COLO668 (cell line): ENCODE measurements around the gene CHSY3.

Experiments
- DNase-seq: peaks from one replicate; lab custom pipeline; 2025; ENCODE audit not compliant: unreplicated experiment; lab: John Stamatoyannopoulos, UW

Gene CHSY3

DNA sequence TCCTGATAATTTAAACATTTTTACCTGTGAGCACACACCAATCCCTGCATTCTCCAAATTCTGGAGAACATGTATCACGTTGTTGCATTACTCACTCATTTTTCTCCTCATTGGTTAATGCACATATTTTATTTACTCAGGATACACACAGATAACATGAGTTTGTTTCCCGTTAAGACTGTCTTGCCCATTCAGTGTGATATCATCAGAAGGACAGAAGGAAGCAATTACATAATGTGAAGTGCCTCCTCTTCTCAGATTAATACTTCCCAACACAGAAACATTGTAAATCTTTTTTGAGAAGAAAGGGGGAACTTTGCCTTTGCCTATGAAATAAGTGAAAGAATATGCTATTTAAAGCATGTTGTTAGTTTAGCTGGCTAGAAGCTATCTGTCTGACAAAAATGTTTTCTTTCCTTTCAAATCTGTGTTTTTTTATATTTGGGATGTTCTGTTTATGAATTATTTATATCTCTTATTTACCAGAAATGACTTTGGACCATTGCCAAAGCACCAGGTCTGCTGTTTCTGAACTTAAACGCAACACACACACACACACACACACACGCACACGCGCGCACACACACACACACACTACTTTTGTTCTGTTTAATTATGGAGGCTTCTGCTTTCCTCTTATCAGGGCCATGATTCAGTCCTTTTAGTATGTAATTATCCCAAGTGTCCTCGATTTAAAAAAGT, 186.5 kb downstream of the CHSY3 start:
- DNase-seq, result no peak

DNA sequence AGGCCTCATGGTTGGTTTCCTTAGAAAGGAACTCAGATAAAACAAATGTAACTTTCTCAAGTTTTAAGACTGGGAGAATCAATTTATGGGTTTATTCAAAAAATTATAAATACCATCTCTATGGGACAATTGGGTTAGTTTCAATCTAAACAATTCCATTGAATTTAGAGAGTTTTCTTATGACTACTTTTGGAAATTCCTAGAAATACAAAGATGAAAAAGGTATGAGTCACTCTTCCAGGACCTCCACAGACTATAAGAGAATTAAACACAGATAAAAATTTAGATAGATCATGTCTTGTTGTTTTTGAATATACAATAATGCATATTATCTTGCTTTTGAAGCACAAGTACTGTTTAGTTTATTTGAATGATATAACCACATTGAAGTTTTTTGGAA, 188.7 kb downstream of the CHSY3 start:
- no peak for DNase-seq

DNA sequence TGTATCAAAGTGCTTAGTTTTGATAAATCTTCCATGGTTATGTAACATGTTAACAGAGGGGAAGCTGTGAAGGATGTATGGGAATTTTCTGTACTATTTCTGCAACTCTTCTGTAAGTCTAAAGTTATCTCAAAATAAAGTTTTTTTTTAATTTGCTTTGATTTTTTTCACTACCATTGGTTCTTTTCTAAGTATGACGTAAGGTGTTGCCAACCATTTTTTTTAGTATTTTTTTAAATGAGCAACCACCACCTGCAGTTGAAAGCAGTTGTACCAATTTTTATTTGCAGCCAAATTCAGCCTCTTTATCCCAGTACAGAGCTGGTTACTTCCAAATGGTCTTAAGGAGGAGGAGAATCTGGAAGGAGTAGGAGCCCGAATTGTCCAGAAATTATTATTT, 192.2 kb downstream of the CHSY3 start:
- no peak for DNase-seq

DNA sequence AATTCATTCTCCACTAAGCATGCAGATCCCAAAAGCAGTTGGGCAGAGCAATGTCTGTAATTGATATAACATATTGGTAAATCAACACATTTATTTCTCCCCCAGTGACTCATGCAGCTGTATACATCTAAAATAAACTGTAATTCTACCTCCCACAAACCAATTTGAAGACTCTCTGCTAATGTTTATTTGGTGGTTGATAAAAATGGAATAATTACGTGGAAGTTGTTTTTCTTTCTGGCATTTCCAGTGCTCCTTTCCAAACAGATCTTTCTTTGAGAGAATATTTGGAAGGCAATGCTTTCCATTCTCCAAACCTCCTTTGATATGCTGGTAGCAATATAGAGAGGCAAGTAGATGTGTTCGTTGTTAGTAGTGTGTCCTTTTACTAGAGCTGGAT, 194.7 kb downstream of the CHSY3 start:
- DNase-seq, result no peak

DNA sequence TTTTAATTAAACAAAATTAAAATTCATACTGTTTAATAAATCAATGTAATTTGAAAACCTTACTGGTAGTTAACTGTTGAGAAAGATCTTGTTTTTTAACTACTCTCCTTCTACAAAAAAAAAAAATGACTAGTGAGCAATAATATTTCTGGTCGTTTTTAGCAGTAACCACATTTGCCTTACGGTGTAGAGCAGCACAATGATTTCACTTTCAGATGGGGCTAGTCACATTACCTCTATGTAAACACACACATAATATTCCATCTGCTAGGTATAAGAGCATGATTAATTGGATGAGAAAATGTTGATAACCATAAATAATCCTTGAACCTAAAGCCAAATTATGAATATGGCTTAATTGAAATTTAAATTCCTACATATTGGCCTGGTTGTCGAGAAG, 198.1 kb downstream of the CHSY3 start:
- DNase-seq, result no peak

DNA sequence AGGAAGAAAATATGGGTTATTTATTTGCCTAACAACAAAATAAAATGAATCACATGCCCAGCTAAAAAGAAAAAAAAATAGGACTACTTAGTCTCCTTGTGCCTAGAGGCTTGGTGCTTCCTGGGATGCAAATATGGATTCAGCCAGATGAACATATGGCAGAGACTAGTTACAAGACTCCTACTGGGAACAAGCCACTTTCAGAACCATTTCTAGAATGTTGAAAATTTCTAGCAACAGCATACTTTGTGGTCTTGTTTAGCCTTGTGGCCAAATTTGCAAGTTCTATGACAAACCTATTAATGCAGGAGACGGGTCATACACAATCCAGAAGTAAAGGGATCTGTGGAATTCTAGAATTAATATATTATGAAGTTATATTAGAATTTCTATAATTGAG, 198.7 kb downstream of the CHSY3 start:
- DNase-seq, result no peak

DNA sequence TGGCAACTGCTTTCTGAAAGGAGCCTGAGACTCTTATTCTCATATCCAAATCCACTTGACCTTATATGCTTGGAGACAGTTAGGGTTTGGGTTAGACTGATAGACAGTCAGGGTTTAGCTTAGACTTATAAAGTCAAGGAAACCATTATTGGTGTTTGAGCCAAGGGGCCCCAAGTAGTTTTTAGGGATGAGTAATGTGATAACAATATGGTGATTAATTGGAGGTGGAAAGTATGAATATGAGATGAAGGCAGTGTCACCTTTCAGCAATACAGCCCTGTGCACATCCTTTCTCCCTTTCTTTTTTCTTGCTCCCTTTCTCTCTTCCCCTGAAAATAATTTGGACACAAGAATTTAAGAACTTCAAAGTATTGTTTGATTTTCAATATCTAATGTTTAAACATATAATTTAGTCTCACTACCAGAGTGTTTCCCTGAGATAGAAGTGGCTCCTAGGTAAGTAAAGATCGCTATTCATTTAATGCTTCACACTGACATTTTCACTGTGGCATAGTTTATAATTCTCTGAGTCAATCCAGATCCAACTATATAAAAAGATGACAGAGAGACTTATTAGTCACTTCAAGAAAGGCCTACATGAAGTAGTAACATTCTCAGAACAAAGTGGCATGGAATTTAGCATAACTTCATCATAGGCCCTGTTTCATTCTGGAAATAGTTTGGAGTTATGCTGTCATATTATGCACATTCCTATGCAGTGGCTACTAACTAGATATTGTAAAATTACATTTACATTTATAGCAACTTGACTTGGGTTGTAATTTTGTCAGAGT, 200.8 kb downstream of the CHSY3 start:
- DNase-seq, result no peak

DNA sequence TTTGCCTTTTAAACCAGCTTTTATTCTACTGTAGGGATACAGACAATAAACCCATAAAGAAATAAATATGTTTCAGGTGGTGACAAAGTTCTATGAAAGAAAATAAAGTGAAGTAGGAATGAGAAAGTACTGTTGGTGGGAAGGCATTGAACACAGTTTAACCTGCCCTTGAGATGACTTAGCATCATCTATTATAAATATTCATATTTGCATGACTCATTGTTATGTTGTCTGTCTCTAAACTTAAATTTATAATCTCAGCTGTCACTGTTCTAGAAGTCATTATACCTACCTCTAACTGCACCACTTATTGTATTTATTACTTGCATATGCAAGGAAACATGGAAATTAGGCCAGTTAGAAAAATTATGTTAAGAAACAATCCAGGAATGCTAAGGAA, 202.2 kb downstream of the CHSY3 start:
- DNase-seq, result no peak

DNA sequence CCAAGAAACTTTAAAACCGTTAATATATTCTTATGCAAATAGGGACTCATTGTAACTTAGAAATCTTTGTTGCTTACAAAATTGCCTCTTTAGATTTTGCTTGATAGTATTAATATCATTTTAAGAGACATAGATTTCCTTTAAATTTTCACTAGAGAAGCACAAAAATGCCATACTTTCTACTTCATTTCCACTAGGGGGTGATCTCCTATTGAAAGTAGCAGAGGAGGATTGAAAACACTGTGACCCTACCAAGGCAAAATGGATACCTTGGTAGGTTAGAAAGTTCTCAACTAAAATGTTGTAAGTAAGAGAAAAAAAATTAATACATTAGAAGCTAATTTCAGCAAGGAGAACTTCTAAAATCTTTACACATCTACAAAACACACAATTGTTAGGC, 204.9 kb downstream of the CHSY3 start:
- DNase-seq, result no peak

DNA sequence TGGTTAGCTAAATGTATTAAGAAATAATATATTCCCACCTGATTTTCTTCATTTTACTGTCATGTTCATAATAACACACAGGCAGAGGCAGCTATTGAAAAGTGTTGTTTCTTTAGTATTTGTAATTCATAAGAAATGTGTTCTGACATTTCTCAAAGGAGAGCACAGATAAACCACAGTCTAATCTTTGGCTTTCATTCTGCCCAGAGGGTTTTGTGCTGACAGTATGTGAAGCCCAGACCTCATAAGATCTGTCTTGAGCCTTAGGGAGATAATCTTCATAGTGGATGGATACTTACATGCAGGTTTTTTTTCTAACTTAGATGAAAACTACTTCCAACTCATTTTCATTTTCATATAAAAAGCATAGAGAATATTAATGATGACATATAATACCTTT, 206.1 kb downstream of the CHSY3 start:
- no peak for DNase-seq

DNA sequence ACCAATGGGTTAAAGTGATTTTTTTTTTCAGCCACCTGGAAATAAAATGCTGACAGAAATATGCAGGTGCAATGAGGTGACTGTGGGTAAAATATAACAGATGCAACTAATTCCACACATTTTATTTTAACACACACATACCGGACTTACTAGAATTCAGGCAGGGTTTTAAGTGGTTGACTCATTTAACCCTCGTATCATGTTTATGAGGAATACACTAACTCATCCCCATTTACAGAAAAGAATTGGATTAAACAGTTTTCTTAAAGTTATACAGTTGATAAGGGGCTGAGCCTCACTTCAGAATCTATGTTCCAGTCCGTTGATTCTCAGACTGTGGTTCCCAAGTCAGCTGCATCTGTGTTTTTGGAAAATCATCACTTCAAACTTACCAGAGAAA, 207.5 kb downstream of the CHSY3 start:
- DNase-seq, result no peak

DNA sequence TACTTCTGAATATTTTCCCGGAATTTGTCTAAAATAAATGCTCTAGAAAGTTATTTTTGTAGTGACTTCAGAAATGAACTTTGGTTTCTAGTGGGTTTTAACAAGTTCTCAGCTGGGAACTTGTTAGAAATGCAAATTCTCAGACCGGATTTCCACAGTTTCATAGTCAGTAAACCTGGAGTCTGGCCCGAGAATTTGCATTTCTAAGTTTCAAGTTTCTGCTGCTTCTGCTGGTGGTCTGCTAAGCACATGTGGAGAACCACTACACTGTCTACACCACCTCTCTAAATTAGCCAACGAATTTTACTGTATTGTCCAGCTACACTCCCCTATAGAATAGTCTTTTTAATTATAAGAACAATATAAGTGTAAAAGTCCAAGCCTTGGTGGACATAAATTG, 208.0 kb downstream of the CHSY3 start:
- no peak for DNase-seq

DNA sequence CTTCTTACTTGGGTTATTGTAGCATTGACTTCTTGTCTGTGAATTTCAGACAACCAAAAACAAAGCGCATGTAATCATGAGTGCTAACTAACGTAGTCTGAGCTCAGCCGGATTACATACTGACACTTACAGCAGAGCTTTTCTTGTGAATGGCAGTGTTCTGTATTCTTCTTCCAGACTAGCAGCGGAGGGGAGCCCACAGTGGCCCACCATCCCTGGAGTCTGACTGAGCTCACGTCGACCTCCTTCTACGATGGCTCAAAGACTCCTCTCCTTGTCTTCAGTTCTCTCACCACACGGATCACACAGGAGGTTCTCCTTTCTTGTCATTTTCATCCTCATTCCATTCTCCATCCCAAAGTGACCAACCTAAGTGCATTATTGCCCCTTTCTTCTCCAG, 211.4 kb downstream of the CHSY3 start:
- DNase-seq, result no peak

DNA sequence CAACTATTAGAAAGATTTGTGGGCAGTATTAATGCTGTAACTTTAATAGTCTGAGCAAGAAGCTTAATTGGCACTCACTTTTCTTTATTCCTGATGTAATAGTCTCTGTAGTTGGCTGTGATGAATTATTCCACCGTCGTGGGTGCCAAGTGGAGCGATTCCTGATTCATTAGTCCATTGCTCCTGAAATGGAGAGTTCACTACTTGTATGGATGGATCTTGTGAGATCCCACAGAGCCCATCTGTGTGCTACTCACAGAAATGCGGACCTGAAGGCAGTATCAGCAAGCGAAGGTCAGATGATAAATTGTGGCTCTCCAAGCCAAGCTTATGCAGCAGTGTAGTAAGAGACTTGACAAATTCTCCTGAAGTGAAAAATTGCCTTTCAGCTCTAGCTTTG, 212.2 kb downstream of the CHSY3 start:
- no peak for DNase-seq

DNA sequence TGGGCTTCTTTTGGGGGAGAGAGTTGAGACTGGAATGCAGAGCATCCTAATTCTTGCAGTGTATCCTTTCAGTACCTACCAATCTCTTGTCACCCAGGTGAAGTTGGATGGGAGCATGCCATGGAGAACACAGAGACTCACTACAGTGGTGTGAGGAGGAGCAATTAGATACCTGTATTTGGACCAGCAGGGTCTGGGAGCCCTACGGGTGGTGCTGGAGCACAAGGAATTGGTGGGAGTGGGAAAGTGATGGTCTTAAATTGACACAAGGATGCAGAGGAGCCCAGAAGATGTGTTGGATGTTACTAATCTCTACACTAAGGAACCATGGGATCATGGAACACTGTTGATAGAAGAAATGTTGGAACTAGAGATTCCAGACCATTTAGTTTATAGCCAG, 212.7 kb downstream of the CHSY3 start:
- DNase-seq, result no peak

DNA sequence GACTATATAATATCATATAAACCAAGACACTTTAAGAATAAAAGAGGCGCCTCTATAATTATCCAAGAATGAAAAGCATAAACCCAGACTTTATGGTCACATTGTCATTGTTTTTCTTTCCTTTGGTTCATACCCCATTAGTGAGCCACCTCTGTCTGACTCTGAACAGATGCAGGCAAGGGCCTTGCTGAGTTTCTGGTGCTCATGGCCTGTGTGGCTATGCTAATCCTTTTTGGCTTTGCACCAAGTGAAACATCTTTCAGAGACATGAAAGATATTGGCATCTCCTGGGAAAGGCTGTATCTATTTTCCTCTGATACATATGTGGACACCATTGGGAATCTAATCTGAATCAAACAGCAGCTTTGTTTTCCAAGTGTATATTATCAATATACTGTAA, 222.5 kb downstream of the CHSY3 start:
- no peak for DNase-seq

DNA sequence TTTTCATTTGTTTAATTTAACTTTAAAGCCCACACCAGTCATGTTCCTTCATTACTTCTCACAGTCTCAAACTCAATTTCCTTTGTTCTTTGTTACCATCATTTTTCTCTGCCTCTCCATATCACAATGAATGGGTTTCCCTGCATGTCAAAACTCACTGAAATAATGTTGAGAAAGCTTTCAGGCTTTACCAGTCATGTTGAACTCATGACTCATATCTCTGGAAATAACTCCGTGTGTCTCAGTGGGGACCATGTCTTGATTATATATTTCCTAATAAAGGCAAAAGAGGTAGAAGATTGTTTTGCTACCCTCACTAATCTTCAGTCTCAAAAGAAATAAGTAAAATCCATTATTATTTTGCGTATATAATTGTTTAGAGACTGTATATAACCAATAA, 231.2 kb downstream of the CHSY3 start:
- DNase-seq, result no peak

DNA sequence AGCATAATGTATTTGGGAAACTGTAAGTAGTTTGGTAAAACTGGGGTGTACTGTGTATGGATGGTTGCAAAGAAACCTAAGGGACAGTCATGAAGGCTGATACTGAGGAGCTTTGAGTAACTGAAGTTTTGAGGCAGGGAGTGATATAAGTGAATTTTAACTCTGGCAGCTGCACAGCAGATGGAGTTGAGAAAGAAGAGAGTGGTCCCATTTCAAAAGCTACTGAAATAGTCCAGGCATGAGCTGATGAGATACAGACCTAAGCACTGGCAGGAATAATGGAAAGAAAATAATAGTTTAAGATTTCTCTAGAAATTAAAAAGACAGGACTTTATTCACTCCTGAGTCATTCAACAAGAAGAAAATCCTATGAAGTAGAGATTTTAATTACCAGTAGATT, 232.0 kb downstream of the CHSY3 start:
- no peak for DNase-seq

DNA sequence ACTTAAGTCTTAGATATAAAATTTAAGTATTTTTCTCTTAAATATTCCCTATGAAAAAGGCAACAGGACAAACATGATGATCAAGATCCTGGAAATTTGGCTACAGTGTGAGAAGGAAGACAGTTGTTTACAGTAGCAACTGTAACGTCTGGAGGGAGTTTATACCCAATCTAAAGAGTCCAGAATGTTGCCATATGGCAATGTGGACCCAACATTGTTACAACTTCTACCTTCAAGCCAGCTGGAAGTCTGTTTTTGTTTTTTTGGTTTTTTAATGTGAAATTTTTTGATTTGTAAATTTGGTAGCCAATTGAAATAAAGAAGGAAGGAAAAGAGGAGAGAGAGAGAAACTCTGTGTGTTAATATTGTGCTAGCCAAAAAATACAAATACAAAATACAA, 233.4 kb downstream of the CHSY3 start:
- DNase-seq, result no peak

DNA sequence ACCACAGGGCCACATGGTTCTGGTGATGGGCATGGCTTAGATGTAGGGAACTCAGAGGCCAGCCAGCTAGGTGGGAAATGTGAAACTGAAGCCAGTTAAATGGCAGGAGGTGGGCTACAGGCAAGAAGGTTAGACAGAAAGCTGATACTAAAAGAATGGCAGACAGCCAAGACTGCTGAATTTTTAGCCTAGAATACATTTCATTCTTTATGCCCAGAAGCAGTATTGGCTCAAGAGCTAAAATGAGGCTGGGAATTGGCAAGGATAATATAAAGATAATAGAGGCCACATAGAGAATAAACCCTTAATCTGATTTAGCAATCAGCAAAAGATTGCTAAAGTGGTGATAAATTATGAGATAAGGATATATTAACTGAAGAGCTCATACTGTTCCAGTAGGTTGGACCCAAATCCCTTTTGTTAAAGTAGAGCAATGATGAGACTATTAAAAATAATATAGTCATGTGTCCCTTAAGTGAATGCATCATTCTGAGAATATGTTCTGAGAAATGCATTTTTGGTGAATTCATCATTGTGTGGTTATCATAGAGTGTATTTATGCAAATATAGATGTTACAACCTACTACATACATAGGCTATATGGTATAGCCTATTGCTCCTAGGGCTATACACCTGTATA, 234.3 kb downstream of the CHSY3 start:
- DNase-seq, result no peak

DNA sequence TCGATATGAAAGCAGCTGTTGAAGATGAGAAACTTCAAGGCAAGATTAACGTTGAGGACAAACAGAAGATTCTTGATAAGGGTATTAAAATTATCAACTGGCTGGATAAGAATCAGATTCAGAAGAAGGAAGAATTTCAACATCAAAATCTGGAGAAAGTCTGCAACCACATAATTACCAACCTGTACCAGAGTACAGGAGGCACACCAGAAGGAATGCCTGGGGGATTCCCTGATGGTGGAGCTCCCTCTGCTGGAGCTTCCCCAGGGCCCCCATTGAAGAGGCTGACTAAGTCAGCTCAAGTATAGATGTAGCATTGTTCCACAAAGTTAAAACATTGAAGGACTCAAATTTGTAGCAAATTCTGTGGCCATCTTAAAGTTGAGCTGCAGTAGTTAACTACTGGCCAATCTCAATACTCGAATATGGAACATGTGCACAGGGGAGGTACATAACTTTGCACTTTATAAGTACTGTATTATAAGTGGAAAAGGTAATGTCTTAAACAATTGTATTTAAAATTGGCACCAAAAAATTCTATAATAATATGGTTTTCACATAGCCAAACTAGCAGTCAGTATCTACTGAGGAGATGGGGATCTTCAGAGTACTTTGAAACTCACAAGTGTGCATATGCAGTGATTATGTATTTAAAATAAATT, 237.5 kb downstream of the CHSY3 start:
- DNase-seq, result no peak

DNA sequence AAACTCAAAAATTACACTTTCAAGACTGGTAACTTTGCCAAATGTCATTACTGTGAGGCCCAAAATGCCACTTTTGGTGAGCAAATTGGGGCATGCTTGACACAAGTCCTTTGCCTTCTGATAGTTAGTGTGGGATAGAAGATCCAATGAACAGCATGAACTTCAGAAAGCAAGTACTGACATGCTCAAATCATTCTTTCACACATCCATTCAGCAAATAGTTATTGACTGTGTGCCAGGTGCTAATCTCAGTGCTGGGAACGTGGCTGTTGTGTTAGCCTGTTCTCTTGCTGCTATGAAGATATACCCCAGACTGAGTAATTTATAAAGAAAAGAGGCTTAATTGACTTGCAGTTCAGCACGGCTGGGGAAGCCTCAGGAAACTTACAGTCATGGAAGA, 247.0 kb downstream of the CHSY3 start:
- DNase-seq, result no peak
